H1 (cell line): ENCODE measurements around the gene PRRX1. TPM values are rescaled to one million over a fixed set of nuclear protein-coding genes. Genes with fewer than 3 reads are reported as not detected.

Experiments
- CBX8 ChIP-seq: fragments of 300-800, 300-1000 bp; sonication (generic); IDR thresholded peaks from 2 replicates; pipeline ENCODE4 v1.7.1; 2016; ENCODE audit warnings: low read depth, low read length, borderline replicate concordance
- EGR1 ChIP-seq: IDR thresholded peaks from 2 replicates; pipeline ENCODE4 v1.6.1; 2011; ENCODE audit warnings: low read depth, low read length, borderline replicate concordance
- EP300 ChIP-seq, 2 experiments: IDR thresholded peaks; 1 replicate in 1 of 2; 2 replicates in 1 of 2; pipeline ENCODE4 v1.6.1; 2011 to 2012; ENCODE audit warnings: low read depth in 2 of 2, low read length in 2 of 2, mild to moderate bottlenecking in 2 of 2, borderline replicate concordance in 1 of 2, inconsistent platforms in 1 of 2, moderate library complexity in 1 of 2
- NRF1 ChIP-seq: IDR thresholded peaks from 2 replicates; pipeline ENCODE4 v1.6.1; 2011; ENCODE audit warnings: mild to moderate bottlenecking, low read depth, low read length, improper control_type of control experiment
- RBBP5 ChIP-seq: IDR thresholded peaks from 2 replicates; pipeline ENCODE4 v1.7.1; 2012; ENCODE audit warnings: low read depth, mild to moderate bottlenecking, inconsistent platforms, low read length, moderate library complexity, borderline replicate concordance
- TEAD4 ChIP-seq: IDR thresholded peaks from 2 replicates; pipeline ENCODE4 v1.6.1; 2012; ENCODE audit warnings: low read depth, low read length, inconsistent platforms, mixed read lengths
- polyA plus RNA-seq, 7 experiments: library from polyadenylated mRNA; depleted of rRNA in 3 of 7; stranded (reverse) in 5 of 7; unstranded in 2 of 7; fragments of >200 nt in 5 of 7; fragments of 200-250 nt in 2 of 7; gene quantifications; 1 replicate in 5 of 7; 2 replicates in 1 of 7; 4 replicates in 1 of 7; pipeline versions ENCODE4 v1.2.1 to v1.2.3, GENCODE V29; 2011 to 2013; ENCODE audit warnings: missing spikeins in 2 of 7, mixed read lengths in 2 of 7
- total RNA-seq: library from RNA; stranded (reverse); fragmentation: NEBNext Ultra II Directional; extraction: Animal tissue kit (Norgen Biotek cat#: 25700); gene quantifications from 2 replicates; pipeline ENCODE4 v1.2.1, GENCODE V29; 2021
- TF ChIP-seq, protein P1 (sequence below): IDR thresholded peaks from 2 replicates; pipeline ENCODE4 v1.6.1; 2012; ENCODE audit warnings: low read length, inconsistent platforms
- TF ChIP-seq, protein P2 (sequence below): IDR thresholded peaks from 2 replicates; pipeline ENCODE4 v1.6.1; 2012; ENCODE audit warnings: inconsistent platforms

Gene PRRX1
- total and polyA plus RNA-seq, 2 of the 8 experiments (the other 6 are each of a cell fraction or from before 2014, with no cell fraction given), result not detected

GRCh38 chr1:170699696-170700095, 35.8 kb downstream of the PRRX1 start (continued):
- TF ChIP-seq, protein P1, sequence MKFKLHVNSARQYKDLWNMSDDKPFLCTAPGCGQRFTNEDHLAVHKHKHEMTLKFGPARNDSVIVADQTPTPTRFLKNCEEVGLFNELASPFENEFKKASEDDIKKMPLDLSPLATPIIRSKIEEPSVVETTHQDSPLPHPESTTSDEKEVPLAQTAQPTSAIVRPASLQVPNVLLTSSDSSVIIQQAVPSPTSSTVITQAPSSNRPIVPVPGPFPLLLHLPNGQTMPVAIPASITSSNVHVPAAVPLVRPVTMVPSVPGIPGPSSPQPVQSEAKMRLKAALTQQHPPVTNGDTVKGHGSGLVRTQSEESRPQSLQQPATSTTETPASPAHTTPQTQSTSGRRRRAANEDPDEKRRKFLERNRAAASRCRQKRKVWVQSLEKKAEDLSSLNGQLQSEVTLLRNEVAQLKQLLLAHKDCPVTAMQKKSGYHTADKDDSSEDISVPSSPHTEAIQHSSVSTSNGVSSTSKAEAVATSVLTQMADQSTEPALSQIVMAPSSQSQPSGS, result no peak
- TF ChIP-seq NRF1 (no peak), TEAD4 (no peak), EGR1 (no peak), EP300 (IDR thresholded peaks at IDR 0.05; ENCODE audit: borderline replicate concordance in 1 of 2, low read depth in 2 of 2, low read length in 2 of 2) (no peak), RBBP5 (no peak), CBX8 (no peak)
- TF ChIP-seq, protein P2, sequence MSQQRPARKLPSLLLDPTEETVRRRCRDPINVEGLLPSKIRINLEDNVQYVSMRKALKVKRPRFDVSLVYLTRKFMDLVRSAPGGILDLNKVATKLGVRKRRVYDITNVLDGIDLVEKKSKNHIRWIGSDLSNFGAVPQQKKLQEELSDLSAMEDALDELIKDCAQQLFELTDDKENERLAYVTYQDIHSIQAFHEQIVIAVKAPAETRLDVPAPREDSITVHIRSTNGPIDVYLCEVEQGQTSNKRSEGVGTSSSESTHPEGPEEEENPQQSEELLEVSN, result no peak
